Endothelial cell of umbilical vein (primary cell): ENCODE results near the gene UQCC2. TPM values are rescaled to one million over a fixed set of nuclear protein-coding genes. Genes with fewer than 3 reads are reported as not detected.

Experiments
- BruUV-seq: library from RNA; stranded (reverse); fragments of 400-500 nt; replicated peaks from 2 replicates; lab custom pipeline; 2021; lab: Mats Ljungman, UMichigan
- CTCF ChIA-PET: fragments of 300-600, 350-600 bp; sonication (Branson Sonifier 250); formaldehyde crosslinking; loops from one replicate; lab custom pipeline; 2021; ENCODE audit warnings: antibody characterized with exemption, inconsistent platforms; lab: Charles Lee
- POLR2A ChIA-PET: fragments of 300-600, 350-600 bp; sonication (Branson Sonifier 250); formaldehyde crosslinking; loops from one replicate; lab custom pipeline; 2021; ENCODE audit warnings: antibody characterized with exemption, inconsistent platforms; lab: Charles Lee
- DNase-seq: peaks from one replicate; pipeline ENCODE4 v3.0.0-alpha.2; 2011; ENCODE audit warnings: low read depth, low spot score
- FAIRE-seq: peaks from 2 replicates; lab custom pipeline; 2011; peaks lifted over from hg19 to GRCh38; lab: Jason Lieb, UNC
- H2AFZ ChIP-seq: 2 replicates; pipeline ENCODE4 v1.6.0; 2012; ENCODE audit warnings: low read depth, low read length, control low read depth, inconsistent platforms
- H3K27ac ChIP-seq: 2 replicates; pipeline ENCODE4 v1.5.1; 2011; ENCODE audit warnings: low read depth, mild to moderate bottlenecking, control low read depth, low read length, moderate library complexity; ENCODE audit not compliant: insufficient read depth
- H3K27me3 ChIP-seq, 2 experiments: 2 replicates each; pipeline versions ENCODE4 v1.6.0 to v1.6.1; 2011; ENCODE audit warnings: low read length in 2 of 2, mixed read lengths in 1 of 2; ENCODE audit not compliant: control insufficient read depth in 2 of 2, insufficient read depth in 2 of 2
- H3K36me3 ChIP-seq, 2 experiments: 2 replicates in 1 of 2; 3 replicates in 1 of 2; pipeline ENCODE4 v1.5.1; 2011; ENCODE audit warnings: low read length in 2 of 2, mild to moderate bottlenecking in 1 of 2, moderate library complexity in 1 of 2; ENCODE audit not compliant: control insufficient read depth in 2 of 2, insufficient read depth in 2 of 2; ENCODE audit errors: extremely low read depth in 1 of 2
- H3K4me1 ChIP-seq: 3 replicates; pipeline ENCODE4 v1.5.1; 2011; ENCODE audit warnings: mild to moderate bottlenecking, low read length; ENCODE audit not compliant: control insufficient read depth, insufficient read depth; ENCODE audit errors: extremely low read depth
- H3K4me2 ChIP-seq: 2 replicates; pipeline ENCODE4 v1.6.1; 2011; ENCODE audit warnings: low read length, control low read depth, mixed read lengths; ENCODE audit not compliant: insufficient read depth
- H3K4me3 ChIP-seq, 3 experiments: fragments of 200-600 bp in 1 of 3; sonication (generic), shearing (Covaris generic) in 1 of 3; replicated peaks in 1 of 3; 2 replicates each; pipeline ENCODE4 v1.5.1; 2011 to 2016; ENCODE audit warnings: control low read depth in 3 of 3, low read length in 3 of 3, mild to moderate bottlenecking in 2 of 3, inconsistent platforms in 1 of 3, low read depth in 1 of 3, moderate library complexity in 1 of 3; ENCODE audit not compliant: insufficient read depth in 1 of 3
- H3K79me2 ChIP-seq: 2 replicates; pipeline ENCODE4 v1.6.0; 2012; ENCODE audit warnings: low read length, inconsistent platforms; ENCODE audit not compliant: control insufficient read depth, insufficient read depth
- H3K9ac ChIP-seq: replicated peaks from 2 replicates; pipeline ENCODE3; 2011; ENCODE audit warnings: low read length, control low read depth; ENCODE audit not compliant: insufficient read depth; ENCODE audit errors: extremely low read depth
- H3K9me1 ChIP-seq: replicated peaks from 3 replicates; pipeline ENCODE4 v1.6.0; 2011; ENCODE audit warnings: mild to moderate bottlenecking, low read length; ENCODE audit not compliant: control insufficient read depth, insufficient read depth; ENCODE audit errors: extremely low read depth
- H3K9me3 ChIP-seq: replicated peaks from 2 replicates; pipeline ENCODE4 v1.5.1; 2012; ENCODE audit warnings: low read length, inconsistent platforms; ENCODE audit not compliant: control insufficient read depth, insufficient read depth
- H4K20me1 ChIP-seq: replicated peaks from 2 replicates; pipeline ENCODE3; 2011; ENCODE audit warnings: mild to moderate bottlenecking, low read length; ENCODE audit not compliant: control insufficient read depth, insufficient read depth; ENCODE audit errors: extremely low read depth
- FOS ChIP-seq: IDR thresholded peaks from 2 replicates; pipeline ENCODE4 v1.6.1; 2011; ENCODE audit warnings: mild to moderate bottlenecking, low read length, moderate library complexity, borderline replicate concordance; ENCODE audit not compliant: insufficient read depth
- GATA2 ChIP-seq: IDR thresholded peaks from 2 replicates; pipeline ENCODE4 v1.7.0; 2011; ENCODE audit warnings: low read depth, mild to moderate bottlenecking, moderate library complexity, mixed read lengths, low read length; ENCODE audit not compliant: insufficient read length, insufficient read depth
- JUN ChIP-seq: IDR thresholded peaks from 2 replicates; pipeline ENCODE4 v1.6.1; 2011; ENCODE audit warnings: borderline replicate concordance, low read depth; ENCODE audit not compliant: insufficient read length, insufficient read depth
- POLR2A ChIP-seq: IDR thresholded peaks from 2 replicates; pipeline ENCODE4 v1.6.1; 2012; ENCODE audit warnings: low read depth, mild to moderate bottlenecking, control low read depth, low read length
- dilution Hi-C: fragments of 300-500 bp; cut with MboI; formaldehyde crosslinking; loops from one replicate; pipeline ENCODE4 v1.15.0; 2019; ENCODE audit warnings: low sequenced_read_pairs; ENCODE audit not compliant: extremely low pct_ligation_motif_present
- intact Hi-C: fragments of 100-400 bp; cut with micrococcal nuclease; formaldehyde crosslinking; loops from one replicate; pipeline ENCODE4 v1.10.0; 2022
- polyA plus RNA-seq, 4 experiments: library from polyadenylated mRNA; depleted of rRNA in 3 of 4; stranded (reverse) in 3 of 4; unstranded in 1 of 4; fragments of >200 nt; gene quantifications; 2 replicates each; pipeline versions ENCODE4 v1.2.1 to v1.2.3, GENCODE V29; 2011 to 2012; ENCODE audit warnings: missing spikeins in 1 of 4
- total RNA-seq: library from RNA; stranded (reverse); gene quantifications from 2 replicates; pipeline ENCODE4 v1.2.3, GENCODE V29; 2021
- TF ChIP-seq, protein P1 (sequence below), 2 donors: IDR thresholded peaks; 1 replicate in 1 of 2; 2 replicates in 1 of 2; pipeline ENCODE4 v1.5.1; 2011; ENCODE audit warnings: low read length in 2 of 2, mild to moderate bottlenecking in 2 of 2, moderate library complexity in 2 of 2, control low read depth in 1 of 2, inconsistent platforms in 1 of 2, low read depth in 1 of 2; ENCODE audit not compliant: insufficient read depth in 1 of 2; ENCODE audit errors: extremely low read depth in 1 of 2

The UQCC2 gene
- total and polyA plus RNA-seq, 2 donors (not counting 3 experiments of a cell fraction or from before 2014, with no cell fraction given) = 46.3 to 95.3 TPM

DNA sequence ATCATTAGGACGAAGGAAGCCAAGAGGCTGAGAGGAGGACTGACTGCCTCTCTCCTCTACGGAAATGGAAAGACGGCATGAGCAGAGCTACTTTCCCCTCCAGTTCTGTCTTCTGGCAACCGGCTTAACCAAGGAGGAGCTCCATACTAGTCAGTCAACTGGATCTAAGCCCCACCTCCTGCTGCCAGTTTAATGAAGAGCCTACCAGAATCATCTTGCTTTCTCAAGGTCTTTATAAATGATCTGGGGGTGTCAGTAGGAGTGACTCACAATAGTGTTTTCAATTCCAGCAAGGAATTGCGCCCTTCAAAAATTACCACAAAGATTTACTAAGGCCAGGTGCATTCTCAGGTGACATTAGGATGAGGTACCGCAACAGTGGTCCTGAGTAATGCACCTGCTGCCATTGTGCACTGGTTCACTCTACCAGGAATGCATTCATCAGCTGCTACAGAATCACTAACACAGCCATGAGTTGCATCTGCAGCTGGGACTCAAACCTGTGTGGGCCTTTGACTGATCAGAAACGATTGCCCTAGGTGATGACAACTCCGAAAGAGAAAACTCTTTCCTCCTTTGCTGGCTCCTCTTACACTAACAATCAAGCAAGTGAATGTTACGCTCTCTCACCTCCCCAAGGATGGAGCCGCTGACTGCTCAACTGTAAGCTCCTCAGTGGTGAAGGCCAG, 2.8 kb downstream of the UQCC2 start:
- Histone ChIP-seq H3K36me3 (peaks cover 4% of the 10 kb centered on the region in 2 experiments), H3K9me3 (no peaks in the 10 kb centered on the region), H2AFZ (no peak overlapping the region), H3K27ac (no peak overlapping the region), H3K79me2 (peaks cover 24% of the 10 kb centered on the region), H3K4me2 (no peak overlapping the region), H4K20me1 (no peaks in the 10 kb centered on the region), H3K27me3 (no peaks in the 10 kb centered on the region), H3K4me1 (peaks cover 17% of the 10 kb centered on the region), H3K9ac (no peak overlapping the region), H3K4me3 (no peak overlapping the region), H3K9me1 (no peaks in the 10 kb centered on the region)
- dilution Hi-C loops (no loop called here), intact Hi-C loops (no loop called here)
- BruUV-seq = no TSS peak
- FAIRE-seq (no peak), DNase-seq (no peak)
- ChIA-PET POLR2A (no interaction called here), CTCF (interaction anchor here (0.7 to 3.9 kb wide), 4 partner anchors 8 to 119 kb away, joined by 3 to 26 read pairs (median 4); no protein-coding TSS in a partner anchor)
- TF ChIP-seq JUN (no peak), GATA2 (no peak), POLR2A (no peak), FOS (no peak)

DNA sequence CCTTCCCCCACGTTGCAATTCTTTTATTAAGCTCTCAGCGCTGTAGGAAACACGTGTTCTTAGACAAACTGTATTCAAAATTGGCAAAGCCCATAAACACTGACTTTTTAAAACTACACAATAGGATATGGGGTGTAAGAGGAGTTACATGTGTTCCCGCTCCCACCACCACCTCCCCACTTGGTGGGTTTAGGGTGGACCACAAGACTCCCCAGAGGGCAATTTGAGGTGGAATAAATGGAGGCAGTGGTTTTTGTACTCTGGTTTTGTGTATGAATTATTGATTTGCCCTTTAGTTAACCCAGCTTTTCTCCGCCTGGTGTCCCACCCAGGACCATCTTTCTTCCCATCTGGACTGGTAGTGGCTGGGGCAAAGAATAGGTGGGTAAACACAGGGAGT, 3.7 kb downstream of the UQCC2 start:
- no peak overlapping the region for H3K4me2 ChIP-seq
- FAIRE-seq (no peak), DNase-seq (no peak)
- H4K20me1 ChIP-seq = no peaks in the 10 kb centered on the region
- BruUV-seq = no TSS peak
- ChIA-PET CTCF (interaction anchor here (0.5 to 1.9 kb wide), 3 partner anchors 35 to 346 kb away, joined by 3 to 5 read pairs (median 3); no protein-coding TSS in a partner anchor), POLR2A (no interaction called here)
- no peak overlapping the region for H3K9ac ChIP-seq
- H3K4me3 ChIP-seq = no peak overlapping the region
- no peaks in the 10 kb centered on the region for H3K9me1 ChIP-seq
- H3K27ac ChIP-seq = no peak overlapping the region
- peaks cover 24% of the 10 kb centered on the region for H3K79me2 ChIP-seq
- no peaks in the 10 kb centered on the region for H3K27me3 ChIP-seq
- no peaks in the 10 kb centered on the region for H3K9me3 ChIP-seq
- intact Hi-C loops = no loop called here
- peaks cover 4% of the 10 kb centered on the region in 2 experiments for H3K36me3 ChIP-seq
- peaks cover 17% of the 10 kb centered on the region for H3K4me1 ChIP-seq
- TF ChIP-seq, protein P1, sequence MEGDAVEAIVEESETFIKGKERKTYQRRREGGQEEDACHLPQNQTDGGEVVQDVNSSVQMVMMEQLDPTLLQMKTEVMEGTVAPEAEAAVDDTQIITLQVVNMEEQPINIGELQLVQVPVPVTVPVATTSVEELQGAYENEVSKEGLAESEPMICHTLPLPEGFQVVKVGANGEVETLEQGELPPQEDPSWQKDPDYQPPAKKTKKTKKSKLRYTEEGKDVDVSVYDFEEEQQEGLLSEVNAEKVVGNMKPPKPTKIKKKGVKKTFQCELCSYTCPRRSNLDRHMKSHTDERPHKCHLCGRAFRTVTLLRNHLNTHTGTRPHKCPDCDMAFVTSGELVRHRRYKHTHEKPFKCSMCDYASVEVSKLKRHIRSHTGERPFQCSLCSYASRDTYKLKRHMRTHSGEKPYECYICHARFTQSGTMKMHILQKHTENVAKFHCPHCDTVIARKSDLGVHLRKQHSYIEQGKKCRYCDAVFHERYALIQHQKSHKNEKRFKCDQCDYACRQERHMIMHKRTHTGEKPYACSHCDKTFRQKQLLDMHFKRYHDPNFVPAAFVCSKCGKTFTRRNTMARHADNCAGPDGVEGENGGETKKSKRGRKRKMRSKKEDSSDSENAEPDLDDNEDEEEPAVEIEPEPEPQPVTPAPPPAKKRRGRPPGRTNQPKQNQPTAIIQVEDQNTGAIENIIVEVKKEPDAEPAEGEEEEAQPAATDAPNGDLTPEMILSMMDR (IDR thresholded peaks at IDR 0.05; ENCODE audit: extremely low read depth in 1 of 2, insufficient read depth in 1 of 2, low read depth in 1 of 2, low read length in 2 of 2) = no peak
- TF ChIP-seq POLR2A = no peak
- no peak overlapping the region for H2AFZ ChIP-seq
- dilution Hi-C loops = no loop called here
